WTC11 (cell line): Measurements from ENCODE around the gene WDR82. TPM values are rescaled to one million over a fixed set of nuclear protein-coding genes. Genes with fewer than 3 reads are reported as not detected.
A peak's percentile ranks its signal among the peaks of the same experiment; 100 is the strongest.

Source experiments
- ATAC-seq: fragments of 200-7000 bp; cut with Tn5 transposase; 2 replicates; pipeline ENCODE4 v1.10.0; 2021; ENCODE audit warnings: mild to moderate bottlenecking, moderate library complexity
- CTCF ChIA-PET: fragments of 300-600 bp; sonication (Branson Sonifier 250); formaldehyde crosslinking; loops from one replicate; lab custom pipeline; 2021; ENCODE audit warnings: antibody characterized with exemption; lab: Charles Lee
- POLR2A ChIA-PET: fragments of 350-600 bp; sonication (Branson Sonifier 250); formaldehyde crosslinking; loops from one replicate; lab custom pipeline; 2021; ENCODE audit warnings: antibody characterized with exemption; lab: Charles Lee
- DNase-seq: peaks from one replicate; pipeline ENCODE4 v3.0.0; 2021; ENCODE audit warnings: low spot score
- H3K27ac Mint-ChIP-seq: 2 replicates; pipeline ENCODE4 v1.8.0; 2021; ENCODE audit warnings: mixed read lengths
- H3K27me3 Mint-ChIP-seq: 2 replicates; pipeline ENCODE4 v1.8.0; 2021; ENCODE audit warnings: low read depth, mild to moderate bottlenecking, moderate library complexity, mixed read lengths
- H3K36me3 Mint-ChIP-seq: 2 replicates; pipeline ENCODE4 v1.8.0; 2021; ENCODE audit warnings: mixed read lengths
- H3K4me1 Mint-ChIP-seq: 2 replicates; pipeline ENCODE4 v1.8.0; 2022; ENCODE audit warnings: mixed read lengths
- H3K4me3 Mint-ChIP-seq: 2 replicates; pipeline ENCODE4 v1.8.0; 2021; ENCODE audit warnings: mild to moderate bottlenecking, moderate library complexity, mixed read lengths
- H3K9me3 Mint-ChIP-seq: 2 replicates; pipeline ENCODE4 v1.8.0; 2021; ENCODE audit warnings: mixed read lengths
- ATF1 ChIP-seq: sonication (generic); formaldehyde crosslinking; IDR thresholded peaks from 2 replicates; pipeline ENCODE4 v1.8.1; 2023; ENCODE audit warnings: mild to moderate bottlenecking, moderate library complexity, missing genetic modification reagents
- GABPB1 ChIP-seq: sonication (generic); formaldehyde crosslinking; IDR thresholded peaks from 2 replicates; pipeline ENCODE4 v1.8.1; 2023; ENCODE audit warnings: mild to moderate bottlenecking, missing genetic modification reagents
- JUN ChIP-seq: sonication (generic); formaldehyde crosslinking; IDR thresholded peaks from 2 replicates; pipeline ENCODE4 v1.8.0; 2023; ENCODE audit warnings: mild to moderate bottlenecking, missing genetic modification reagents
- MXD4 ChIP-seq: fragments of 250-450 bp; sonication (Bioruptor Pico); IDR thresholded peaks from 2 replicates; pipeline ENCODE4 v1.8.0; 2021; ENCODE audit warnings: mild to moderate bottlenecking, moderate library complexity, borderline replicate concordance
- NFATC4 ChIP-seq: fragments of 250-450 bp; sonication (Bioruptor Pico); IDR thresholded peaks from 2 replicates; pipeline ENCODE4 v1.9.0; 2021; ENCODE audit warnings: mild to moderate bottlenecking
- NR3C1 ChIP-seq: sonication (generic); formaldehyde crosslinking; conservative IDR thresholded peaks from 2 replicates; pipeline ENCODE4 v1.8.1; 2023; ENCODE audit warnings: low read depth, mild to moderate bottlenecking, missing genetic modification reagents
- SOX15 ChIP-seq: fragments of 250-450 bp; sonication (Bioruptor Pico); IDR thresholded peaks from 2 replicates; pipeline ENCODE4 v1.9.0; 2021; ENCODE audit warnings: mild to moderate bottlenecking
- ZNF423 ChIP-seq: fragments of 250-450 bp; sonication (Bioruptor Pico); IDR thresholded peaks from 2 replicates; pipeline ENCODE4 v2.1.2; 2022; ENCODE audit warnings: mild to moderate bottlenecking, moderate library complexity
- microRNA-seq: library from miRNA; unstranded; fragments of <30 nt; microRNA quantifications from one replicate; pipeline ENCODE4 v1.2.0, GENCODE V29; 2022; ENCODE audit warnings: borderline number of aligned reads
- total RNA-seq: library from RNA; stranded (reverse); gene quantifications from 3 replicates; pipeline ENCODE4 v1.2.3, GENCODE V29; 2021
- TF ChIP-seq, protein P1 (sequence below): fragments of 250-450 bp; sonication (Bioruptor Pico); IDR thresholded peaks from 2 replicates; pipeline ENCODE4 v1.9.0; 2021; ENCODE audit warnings: mild to moderate bottlenecking
- TF ChIP-seq, protein P2 (sequence below): sonication (generic); formaldehyde crosslinking; IDR thresholded peaks from 2 replicates; pipeline ENCODE4 v1.8.0; 2022; ENCODE audit warnings: mild to moderate bottlenecking, missing genetic modification reagents
- TF ChIP-seq, protein P3 (sequence below): sonication (generic); formaldehyde crosslinking; IDR thresholded peaks from 2 replicates; pipeline ENCODE4 v1.8.1; 2022; ENCODE audit warnings: low read depth, mild to moderate bottlenecking, moderate library complexity, missing genetic modification reagents, borderline replicate concordance
- TF ChIP-seq, protein P4 (sequence below): sonication (generic); formaldehyde crosslinking; IDR thresholded peaks from 2 replicates; pipeline ENCODE4 v1.8.1; 2023; ENCODE audit warnings: mild to moderate bottlenecking, missing genetic modification reagents

WDR82 gene
- total RNA-seq, 1 experiment from 2014 or later: 69.7 TPM

DNA sequence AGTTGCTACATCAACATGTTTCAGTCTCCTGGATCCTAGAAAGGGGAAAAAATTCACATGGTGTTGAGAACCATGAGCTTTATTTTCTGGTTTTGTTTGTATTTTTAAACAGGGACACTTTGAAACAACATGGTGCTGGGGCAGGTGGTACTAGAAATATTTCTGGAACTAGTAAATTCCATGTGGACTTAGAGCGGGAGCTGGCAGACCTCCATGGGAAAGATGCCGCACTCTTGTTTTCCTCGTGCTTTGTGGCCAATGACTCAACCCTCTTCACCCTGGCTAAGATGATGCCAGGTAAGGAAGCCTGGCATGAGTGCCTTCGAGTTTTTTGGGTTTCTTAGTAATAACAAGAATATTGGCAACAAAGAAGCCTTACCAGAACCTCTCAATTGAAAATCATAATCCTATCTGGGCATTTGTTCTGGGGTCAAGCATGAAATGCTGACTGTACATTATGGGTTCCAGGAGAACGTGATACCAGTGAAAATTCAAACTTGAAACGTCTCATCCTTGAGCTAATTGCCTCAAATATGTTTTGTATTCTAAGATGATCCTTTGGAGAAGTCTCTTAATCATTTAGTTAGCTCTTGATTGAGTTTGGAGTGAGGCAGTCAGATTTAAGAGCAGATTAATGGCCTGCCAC is 72.6 kb downstream of the WDR82 start:
- POLR2A ChIA-PET: interaction anchor here (0.6 kb wide), 1 partner anchor 49 kb away, joined by 3 read pairs; no protein-coding TSS in a partner anchor

More for the DNA sequence above, 72.6 kb downstream of the WDR82 start:
- H3K4me3 Mint-ChIP-seq: no peak overlapping the region
- H3K27ac Mint-ChIP-seq: no peak overlapping the region
- no peak for DNase-seq
- ATAC-seq: no peak
- H3K27me3 Mint-ChIP-seq: no peaks in the 10 kb centered on the region
- TF ChIP-seq, protein P1, sequence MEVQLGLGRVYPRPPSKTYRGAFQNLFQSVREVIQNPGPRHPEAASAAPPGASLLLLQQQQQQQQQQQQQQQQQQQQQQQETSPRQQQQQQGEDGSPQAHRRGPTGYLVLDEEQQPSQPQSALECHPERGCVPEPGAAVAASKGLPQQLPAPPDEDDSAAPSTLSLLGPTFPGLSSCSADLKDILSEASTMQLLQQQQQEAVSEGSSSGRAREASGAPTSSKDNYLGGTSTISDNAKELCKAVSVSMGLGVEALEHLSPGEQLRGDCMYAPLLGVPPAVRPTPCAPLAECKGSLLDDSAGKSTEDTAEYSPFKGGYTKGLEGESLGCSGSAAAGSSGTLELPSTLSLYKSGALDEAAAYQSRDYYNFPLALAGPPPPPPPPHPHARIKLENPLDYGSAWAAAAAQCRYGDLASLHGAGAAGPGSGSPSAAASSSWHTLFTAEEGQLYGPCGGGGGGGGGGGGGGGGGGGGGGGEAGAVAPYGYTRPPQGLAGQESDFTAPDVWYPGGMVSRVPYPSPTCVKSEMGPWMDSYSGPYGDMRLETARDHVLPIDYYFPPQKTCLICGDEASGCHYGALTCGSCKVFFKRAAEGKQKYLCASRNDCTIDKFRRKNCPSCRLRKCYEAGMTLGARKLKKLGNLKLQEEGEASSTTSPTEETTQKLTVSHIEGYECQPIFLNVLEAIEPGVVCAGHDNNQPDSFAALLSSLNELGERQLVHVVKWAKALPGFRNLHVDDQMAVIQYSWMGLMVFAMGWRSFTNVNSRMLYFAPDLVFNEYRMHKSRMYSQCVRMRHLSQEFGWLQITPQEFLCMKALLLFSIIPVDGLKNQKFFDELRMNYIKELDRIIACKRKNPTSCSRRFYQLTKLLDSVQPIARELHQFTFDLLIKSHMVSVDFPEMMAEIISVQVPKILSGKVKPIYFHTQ (CRISPR knock-in tag): no peak
- TF ChIP-seq, protein P2, sequence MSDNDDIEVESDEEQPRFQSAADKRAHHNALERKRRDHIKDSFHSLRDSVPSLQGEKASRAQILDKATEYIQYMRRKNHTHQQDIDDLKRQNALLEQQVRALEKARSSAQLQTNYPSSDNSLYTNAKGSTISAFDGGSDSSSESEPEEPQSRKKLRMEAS: no peak
- TF ChIP-seq NFATC4 (CRISPR knock-in tag) (no peak), GABPB1 (CRISPR knock-in tag) (no peak), SOX15 (no peak), ATF1 (no peak), NR3C1 (no peak), JUN (CRISPR knock-in tag) (no peak), ZNF423 (CRISPR knock-in tag) (no peak), MXD4 (CRISPR knock-in tag) (no peak)
- TF ChIP-seq, protein P3, sequence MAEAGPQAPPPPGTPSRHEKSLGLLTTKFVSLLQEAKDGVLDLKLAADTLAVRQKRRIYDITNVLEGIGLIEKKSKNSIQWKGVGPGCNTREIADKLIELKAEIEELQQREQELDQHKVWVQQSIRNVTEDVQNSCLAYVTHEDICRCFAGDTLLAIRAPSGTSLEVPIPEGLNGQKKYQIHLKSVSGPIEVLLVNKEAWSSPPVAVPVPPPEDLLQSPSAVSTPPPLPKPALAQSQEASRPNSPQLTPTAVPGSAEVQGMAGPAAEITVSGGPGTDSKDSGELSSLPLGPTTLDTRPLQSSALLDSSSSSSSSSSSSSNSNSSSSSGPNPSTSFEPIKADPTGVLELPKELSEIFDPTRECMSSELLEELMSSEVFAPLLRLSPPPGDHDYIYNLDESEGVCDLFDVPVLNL: no peak
- TF ChIP-seq, protein P4, sequence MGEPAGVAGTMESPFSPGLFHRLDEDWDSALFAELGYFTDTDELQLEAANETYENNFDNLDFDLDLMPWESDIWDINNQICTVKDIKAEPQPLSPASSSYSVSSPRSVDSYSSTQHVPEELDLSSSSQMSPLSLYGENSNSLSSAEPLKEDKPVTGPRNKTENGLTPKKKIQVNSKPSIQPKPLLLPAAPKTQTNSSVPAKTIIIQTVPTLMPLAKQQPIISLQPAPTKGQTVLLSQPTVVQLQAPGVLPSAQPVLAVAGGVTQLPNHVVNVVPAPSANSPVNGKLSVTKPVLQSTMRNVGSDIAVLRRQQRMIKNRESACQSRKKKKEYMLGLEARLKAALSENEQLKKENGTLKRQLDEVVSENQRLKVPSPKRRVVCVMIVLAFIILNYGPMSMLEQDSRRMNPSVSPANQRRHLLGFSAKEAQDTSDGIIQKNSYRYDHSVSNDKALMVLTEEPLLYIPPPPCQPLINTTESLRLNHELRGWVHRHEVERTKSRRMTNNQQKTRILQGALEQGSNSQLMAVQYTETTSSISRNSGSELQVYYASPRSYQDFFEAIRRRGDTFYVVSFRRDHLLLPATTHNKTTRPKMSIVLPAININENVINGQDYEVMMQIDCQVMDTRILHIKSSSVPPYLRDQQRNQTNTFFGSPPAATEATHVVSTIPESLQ: no peak
- peaks cover 92% of the 10 kb centered on the region for H3K36me3 Mint-ChIP-seq
- H3K9me3 Mint-ChIP-seq: no peaks in the 10 kb centered on the region
- CTCF ChIA-PET: interaction anchor here (1.1 kb wide), 1 partner anchor 15 kb away, joined by 3 read pairs; no protein-coding TSS in a partner anchor
- no peaks in the 10 kb centered on the region for H3K4me1 Mint-ChIP-seq

Small RNA genes lying within 50 kb of the gene (microRNA-seq; reads per million reads assigned to microRNA genes)
- 5.6 reads per million, percentile 14 among the genes with 10 or more reads in this experiment for gene MIR135A1
- gene MIRLET7G: 488 reads per million, percentile 84 among the genes with 10 or more reads in this experiment

Other genes with a start within 250 kb of the WDR82 start
- 15.9 to 18.8 TPM (median 16.2 TPM) in 3 replicates for gene DUSP7, start 222.1 kb downstream of the WDR82 start, total RNA-seq
- gene POC1A, start 124.2 kb downstream of the WDR82 start, total RNA-seq: 31.3 to 36.2 TPM (median 34.9 TPM) in 3 replicates
- gene ALAS1, start 80.5 kb downstream of the WDR82 start, total RNA-seq: 39.1 to 43.0 TPM (median 39.4 TPM) in 3 replicates
- not detected in 3 replicates for gene TLR9, start 53.0 kb downstream of the WDR82 start, total RNA-seq
- 60.8 to 71.1 TPM (median 66.3 TPM) in 3 replicates for gene TWF2, start 39.5 kb downstream of the WDR82 start, total RNA-seq
- 5.1 to 7.0 TPM (median 6.0 TPM) in 3 replicates for gene PPM1M, start 32.9 kb downstream of the WDR82 start, total RNA-seq
- gene GLYCTK, start 9.2 kb upstream of the WDR82 start, total RNA-seq: 5.8 to 8.7 TPM (median 6.2 TPM) in 3 replicates
- gene DNAH1, start 37.7 kb upstream of the WDR82 start, total RNA-seq: 1.5 to 3.7 TPM (median 2.8 TPM) in 3 replicates
- gene BAP1, start 131.4 kb upstream of the WDR82 start, total RNA-seq: 75.7 to 94.0 TPM (median 81.7 TPM) in 3 replicates
- 15.4 to 21.1 TPM (median 15.7 TPM) in 3 replicates for gene PHF7, start 132.0 kb upstream of the WDR82 start, total RNA-seq
- gene SEMA3G, start 166.5 kb upstream of the WDR82 start, total RNA-seq: 1.6 to 2.5 TPM (median 2.5 TPM) in 3 replicates
- gene TNNC1, start 175.4 kb upstream of the WDR82 start, total RNA-seq: 4.3 to 5.7 TPM (median 5.6 TPM) in 3 replicates
- 83.7 to 86.3 TPM (median 85.0 TPM) in 3 replicates for gene NISCH, start 177.0 kb upstream of the WDR82 start, total RNA-seq
- 1.9 to 2.6 TPM (median 2.1 TPM) in 3 replicates for gene STAB1, start 216.7 kb upstream of the WDR82 start, total RNA-seq